NK-92 treated with Interleukin-12 subunit alpha and Interleukin-12 subunit beta, amount 100 ng/mL, for 24 hours (cell line): ENCODE data around the gene ESPNL.
"Not testable (repeated sequence)": the region's sequence is repeated elsewhere in the genome, so short reads cannot be mapped to it uniquely, and the experiment has no call there.

Experiments
- DNase-seq: peaks from one replicate; lab custom pipeline; 2025; lab: John Stamatoyannopoulos, UW

The ESPNL gene

DNA sequence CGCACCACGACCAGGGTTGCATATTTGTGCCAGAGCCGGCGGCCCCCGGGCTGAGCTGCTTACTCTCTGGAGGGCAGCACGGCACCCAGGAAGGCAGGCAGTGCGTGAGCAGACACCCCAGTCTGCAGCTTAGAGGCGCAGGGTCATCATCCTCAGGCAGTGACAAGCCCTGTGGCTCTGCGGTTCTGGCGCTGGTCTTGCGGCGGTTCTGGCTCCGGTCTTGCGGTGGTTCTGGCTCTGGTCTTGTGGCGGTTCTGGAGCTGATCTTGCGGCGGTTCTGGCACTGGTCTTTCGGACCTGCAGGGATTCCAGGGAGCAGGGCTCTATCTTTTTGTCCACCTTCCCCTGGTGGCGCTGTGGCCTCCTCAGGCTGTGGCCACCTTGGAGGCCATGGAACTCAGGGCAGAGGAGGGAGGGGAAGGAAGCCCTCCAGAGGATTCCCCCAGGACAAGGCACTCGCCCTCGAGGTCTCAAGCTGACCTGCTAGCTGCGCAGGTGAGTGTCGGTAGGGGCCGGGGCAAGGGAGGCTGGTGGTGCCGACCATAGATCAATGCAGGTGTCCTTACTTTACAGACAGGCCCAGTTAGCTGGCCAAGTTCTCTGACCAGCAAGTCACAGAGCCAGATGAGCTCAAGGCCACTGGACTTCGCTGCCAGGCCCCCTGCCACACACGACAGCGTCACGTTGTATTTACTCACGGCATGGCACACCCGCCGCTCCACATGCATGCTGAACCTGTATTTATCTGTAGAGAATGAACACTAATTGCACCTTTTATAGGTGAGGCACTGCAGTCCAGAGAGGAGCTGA is 14.9 kb downstream of the ESPNL start:
- no peak for DNase-seq

DNA sequence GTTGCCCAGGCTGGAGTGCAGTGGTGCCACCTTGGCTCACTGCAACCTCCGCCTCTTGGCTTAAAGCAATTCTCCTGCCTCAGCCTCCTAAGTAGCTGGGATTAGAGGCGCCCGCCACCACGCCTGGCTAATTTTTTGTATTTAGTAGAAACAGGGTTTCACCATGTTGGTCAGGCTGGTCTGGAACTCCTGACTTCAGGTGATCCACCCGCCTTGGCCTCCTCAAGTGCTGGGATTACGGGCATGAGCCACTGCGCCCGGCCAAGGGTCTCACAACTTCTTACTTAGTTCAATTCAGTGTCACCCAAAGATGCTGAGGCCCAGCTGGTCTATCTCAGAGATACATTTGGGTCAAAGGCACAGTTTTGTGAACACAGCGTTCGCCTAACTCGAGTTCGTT is 15.6 kb downstream of the ESPNL start:
- DNase-seq: not testable (repeated sequence)

DNA sequence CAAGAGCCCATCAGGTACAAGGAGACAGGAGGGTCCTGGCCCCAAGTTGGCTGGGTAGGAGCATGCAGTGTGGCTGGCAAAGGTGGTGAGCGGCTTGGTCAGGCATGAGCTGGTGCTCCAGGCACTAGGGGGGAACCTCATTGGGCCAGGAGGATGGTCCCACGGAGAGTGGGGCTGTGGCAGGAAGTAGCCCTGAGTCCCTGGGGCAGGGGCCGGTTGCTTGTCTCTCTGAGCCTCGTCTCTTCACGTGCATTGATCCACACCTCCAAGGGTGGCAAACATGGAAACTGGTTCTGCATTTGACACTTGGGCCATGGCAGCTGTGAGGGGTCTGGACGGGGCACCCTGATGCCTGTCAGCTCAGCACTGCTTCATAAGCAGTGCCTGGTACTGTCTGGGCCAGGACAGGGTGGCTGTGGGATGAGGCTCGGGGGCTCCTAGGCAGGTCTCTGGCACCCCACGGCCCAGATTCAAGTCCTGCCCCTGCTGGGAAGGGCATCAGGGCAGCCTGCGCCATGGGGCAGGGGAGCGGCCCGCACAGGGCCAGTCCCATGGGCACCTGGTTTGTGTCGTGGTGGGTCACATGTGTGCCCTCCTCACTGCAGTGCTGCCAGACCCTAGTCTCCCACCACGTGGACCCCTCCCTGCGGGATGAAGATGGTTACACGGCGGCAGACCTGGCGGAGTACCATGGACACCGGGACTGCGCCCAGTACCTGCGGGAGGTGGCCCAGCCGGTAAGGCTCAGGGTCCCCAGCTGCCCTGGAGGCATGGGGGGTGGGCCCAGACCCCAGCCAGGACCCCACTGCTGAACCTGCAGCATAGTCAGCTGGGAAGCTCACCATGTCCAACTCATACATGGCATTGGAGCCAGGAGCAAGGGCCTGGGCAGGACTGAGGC is 16.4 kb downstream of the ESPNL start:
- DNase-seq: no peak

DNA sequence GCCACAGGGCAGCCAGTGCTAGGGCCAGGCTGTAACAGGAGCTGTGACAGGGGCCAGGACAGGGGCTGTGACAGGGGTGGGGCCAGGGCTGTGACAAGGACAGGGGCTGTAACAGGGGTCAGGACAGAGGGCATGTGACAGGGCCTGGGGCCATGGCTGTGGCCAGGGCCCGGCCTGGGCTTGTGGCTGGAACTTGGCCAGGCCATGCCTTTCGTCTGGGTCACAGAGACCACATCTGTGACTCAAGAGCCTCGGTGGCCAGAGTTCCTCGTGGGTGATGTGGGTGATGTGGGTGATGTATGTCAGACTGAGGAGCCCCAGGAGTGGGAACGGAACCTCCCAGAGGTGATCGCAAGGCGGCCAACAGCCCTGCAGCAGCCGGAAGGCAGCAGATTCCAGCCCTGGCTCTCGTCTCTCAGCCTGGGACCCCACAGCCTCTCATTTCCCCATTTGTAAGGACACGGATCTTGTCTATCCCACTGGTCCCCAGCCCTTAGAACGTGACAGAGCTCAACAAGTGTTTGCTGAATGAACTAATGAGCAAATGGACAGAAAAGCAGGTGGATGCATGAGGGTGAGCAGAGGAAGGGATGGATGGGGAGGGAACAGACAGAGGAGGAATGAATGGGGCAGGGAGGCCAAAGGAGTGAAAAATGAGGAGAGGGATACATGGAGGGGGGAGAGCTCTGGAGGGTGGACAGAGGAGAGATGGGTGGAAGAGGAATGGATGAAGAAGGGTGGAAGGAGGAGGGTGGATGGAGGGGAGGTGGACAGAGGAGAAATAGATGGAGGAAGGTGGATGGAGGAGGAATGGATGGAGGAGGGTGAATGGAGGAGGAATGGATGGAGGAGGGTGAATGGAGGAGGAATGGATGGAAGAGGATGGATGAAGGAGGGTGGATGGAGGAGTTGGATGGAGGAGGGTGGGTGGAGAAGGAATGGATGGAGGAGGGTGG is 17.3 kb downstream of the ESPNL start:
- DNase-seq: no peak

DNA sequence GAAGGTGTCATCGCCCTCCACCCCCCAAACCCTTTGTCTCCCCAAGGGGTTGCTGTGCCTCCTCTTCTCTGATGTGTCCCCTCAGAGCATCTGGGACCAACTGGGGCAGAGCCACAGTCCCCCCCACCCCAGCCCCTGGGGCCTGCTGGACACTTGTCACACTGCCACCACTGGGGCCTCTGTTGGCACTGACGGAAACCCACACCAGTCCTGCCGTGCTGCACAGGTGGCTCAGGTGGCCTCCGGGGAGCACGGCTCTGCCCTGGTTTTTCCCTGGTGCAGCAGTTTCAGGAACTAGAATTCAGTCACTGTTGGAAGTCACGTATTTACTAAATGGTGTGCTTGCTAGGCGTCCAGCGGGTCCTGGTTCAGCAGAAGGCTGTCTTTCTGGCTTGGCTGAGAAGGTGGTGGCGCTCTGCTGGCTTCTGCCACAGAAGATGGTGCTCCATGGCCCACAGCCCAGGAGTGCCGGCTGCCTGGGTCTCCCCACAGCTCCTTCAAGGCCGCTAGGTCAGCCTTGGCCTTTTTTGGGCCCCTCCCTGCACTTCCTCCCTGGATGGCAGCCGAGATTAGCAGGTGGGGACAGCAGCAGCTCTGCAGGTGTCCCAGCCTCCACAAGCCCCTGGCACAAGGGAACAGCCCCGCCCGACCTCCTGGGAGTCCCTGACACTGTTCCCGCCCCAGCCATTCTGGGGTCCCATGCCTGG is 19.8 kb downstream of the ESPNL start:
- no peak for DNase-seq

DNA sequence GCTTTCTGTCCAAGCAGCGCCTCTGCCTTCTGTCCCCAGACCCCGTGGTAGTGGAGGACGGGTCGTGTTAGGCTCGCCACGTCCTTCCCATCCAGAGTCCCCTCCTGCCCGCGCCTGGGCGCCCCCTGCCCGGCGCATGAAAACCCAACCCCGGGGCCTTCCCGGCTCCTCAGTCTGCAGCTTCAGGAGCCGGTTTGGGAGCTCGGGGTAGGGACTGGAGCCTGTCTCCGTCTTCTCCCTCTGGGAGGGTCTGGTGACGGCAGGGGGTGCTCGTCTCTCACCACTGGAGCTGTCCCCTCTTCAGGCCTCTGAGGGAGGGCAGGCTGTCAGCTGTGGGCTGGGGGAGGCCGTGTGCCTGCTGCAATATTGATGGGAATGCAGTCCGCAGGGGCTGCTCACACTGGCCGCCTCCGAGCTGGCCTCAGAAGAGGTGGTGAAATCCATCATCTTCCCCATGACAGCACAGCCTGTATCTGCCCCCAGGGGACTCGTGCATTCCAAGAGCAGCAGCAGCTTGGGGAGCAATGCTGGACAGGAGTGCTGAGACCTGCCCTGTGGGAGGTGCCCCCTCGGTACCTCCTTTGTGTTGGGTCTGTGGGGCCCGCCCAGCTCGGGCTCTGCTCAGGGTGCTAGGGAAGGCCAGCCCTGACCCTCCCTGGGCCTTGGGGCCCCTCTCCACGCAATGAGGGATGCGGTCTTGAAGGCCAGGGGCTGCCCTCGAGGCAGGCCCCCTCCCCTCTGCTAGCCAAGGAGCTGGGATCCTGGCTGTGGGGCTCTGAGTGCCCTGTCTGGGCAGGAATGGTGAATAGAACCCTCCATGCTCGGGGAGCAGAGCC is 20.5 kb downstream of the ESPNL start:
- DNase-seq: no peak

DNA sequence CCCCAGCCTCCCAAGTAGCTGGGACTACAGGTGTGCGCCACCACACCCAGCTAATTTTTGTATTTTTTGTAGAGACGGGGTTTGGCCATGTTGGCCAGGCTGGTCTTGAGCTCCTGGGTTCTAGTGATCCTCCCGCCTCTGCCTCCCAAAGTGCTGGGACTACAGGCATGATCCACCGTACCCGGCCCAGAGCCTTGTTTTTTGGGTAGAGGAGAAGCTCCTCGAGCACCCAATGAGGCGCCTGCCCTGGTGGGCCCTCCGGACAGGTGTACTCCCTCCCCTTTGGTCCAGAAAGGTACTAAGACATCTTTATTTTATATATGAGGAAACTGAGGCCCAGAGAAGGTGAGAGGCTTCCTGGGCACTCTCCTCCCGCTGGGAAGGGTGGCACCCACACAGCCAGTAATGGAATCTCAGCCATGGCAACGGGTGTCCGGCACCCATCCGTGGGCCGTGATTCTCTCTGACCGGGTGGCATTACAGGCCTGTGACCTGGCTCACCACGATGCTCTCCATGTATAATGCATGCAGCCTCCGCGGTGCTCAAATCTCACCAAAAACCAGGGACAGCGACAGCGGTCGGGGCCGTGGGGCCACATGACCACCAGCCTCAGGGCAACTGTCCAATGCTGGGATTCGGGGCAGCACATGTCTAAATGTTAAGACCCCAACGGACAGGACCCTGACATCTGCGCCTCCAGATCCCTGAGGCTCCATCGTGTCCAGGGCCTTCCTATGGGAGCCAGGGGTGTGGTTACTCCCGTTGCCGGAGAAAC is 21.6 kb downstream of the ESPNL start:
- DNase-seq: no peak

DNA sequence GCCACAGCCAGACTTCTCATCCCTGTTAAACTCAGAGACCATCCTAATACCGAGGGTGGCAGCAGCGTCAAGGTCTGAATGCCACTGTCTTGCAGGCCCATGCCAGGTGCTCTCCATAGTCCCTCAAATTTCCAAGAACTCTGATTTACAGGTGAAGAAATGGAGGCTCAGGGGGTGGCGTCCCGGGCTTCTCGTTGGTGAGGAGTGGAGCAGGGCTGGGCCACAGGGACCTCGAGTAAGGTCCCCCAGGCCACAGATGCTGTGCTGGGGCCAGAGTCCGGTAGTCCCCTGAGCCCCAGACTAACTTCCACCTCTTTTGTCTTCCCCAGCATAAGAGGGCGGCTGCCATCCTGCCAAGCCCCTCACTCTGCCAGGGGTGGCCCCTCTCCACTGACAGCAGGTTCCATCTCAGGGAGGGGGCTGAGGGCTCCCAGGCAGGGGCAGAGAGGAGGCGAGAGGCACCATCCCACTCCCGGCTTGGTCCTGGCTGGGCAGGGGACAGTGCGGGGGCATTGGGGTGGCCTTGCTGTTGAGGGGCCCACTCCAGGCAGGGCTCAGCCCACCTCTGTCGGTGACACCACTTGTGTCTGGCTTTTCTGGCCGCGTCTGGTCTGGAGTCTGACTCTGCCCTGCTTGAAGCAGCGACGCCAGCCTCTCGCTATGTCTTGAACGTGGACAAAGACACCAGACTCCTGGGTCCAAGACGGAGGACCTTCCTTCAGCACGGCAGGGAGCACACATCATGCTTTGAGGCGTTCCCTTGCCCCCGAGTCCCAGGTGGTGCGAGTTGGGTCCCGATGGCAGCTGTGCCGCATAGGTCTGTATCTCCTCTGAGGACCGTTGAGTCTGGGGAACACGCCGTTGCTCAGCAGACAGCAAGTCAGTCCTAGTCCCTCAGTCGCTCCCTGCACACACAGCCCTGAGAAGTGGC is 22.4 kb downstream of the ESPNL start:
- DNase-seq: no peak

DNA sequence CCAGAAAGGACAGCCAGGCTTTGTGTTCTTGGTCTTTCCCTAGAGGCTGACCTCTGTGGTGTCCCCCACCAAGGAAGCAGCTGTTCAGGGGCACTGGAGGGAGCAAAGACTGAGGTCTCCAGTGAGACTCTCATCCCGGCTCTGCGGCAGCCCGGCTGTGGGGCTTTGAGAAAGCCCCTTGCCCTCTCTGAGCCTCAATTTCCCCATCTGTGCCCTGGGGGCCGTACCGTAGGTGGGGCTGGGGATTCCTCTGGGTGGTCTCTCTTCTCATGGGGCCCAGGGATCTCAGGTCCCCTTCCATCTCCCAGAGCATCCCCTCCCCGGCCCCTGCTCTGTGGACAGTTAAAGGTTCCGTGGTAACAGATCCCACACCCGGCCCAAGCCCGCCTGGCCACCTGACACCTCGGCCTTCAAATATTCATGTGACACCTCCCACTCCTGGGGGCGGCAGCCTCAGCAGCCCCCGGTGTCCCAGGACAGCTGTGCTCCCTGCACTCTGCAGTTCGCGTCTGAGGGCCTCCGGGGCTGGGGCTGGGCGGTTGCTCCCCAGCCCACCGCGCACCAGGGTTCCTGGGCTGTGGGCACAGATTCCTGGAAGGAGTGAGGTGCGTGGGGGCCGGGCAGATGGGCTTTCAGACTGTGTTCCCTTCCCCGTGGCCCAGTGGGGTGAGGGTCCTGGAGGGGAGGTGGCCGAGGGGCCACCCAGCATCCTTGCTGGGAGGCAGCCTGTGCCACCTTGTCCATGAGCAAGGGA is 23.3 kb downstream of the ESPNL start:
- no peak for DNase-seq

DNA sequence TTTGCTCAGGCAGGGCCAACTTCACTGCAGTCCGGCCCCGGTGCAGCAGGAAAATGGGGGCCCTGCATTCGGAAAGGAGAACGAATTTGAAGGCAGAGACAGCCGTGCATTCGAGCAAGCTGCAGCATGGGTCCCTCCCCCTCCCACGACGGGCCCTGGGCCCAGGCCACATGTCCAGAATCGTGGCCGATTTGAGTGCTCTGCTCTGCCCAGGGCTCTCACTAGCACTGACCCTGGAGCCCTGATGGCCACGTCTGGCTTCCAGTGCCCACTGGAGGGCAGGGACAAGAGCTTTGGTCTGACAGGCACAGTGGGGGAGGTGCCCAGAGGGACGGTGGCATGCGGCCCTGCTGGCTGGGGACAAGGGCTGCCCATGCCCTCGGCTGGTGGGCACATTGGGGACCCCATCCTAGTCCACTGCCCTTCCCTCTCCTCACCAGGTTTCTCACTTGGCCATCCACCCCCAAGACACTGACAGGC is 23.9 kb downstream of the ESPNL start:
- DNase-seq: no peak

DNA sequence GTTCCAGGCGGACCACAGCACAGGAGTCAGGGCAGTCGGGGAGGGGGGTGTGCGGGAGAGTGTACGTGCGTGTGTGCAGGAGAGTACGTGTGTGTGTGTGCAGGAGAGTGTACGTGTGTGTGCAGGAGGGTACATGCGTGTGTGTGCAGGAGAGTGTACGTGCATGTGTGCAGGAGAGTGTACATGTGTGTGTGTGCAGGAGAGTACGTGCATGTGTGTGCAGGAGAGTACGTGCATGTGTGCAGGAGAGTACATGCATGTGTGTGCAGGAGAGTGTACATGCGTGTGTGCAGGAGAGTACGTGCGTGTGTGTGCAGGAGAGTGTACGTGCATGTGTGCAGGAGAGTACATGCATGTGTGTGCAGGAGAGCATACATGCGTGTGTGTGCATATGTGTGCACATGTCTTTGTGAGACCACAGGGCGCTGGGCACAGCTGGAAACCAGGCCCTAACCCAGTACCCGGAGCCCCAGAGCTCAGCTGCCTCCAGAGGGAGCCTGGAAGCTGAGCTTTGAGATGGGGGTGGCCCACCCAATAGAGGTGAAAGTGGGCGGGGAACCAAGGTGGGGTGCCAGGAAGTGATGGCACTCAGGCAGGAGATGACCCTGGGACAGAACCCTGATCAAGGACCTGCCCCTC is 24.5 kb downstream of the ESPNL start:
- DNase-seq: no peak

DNA sequence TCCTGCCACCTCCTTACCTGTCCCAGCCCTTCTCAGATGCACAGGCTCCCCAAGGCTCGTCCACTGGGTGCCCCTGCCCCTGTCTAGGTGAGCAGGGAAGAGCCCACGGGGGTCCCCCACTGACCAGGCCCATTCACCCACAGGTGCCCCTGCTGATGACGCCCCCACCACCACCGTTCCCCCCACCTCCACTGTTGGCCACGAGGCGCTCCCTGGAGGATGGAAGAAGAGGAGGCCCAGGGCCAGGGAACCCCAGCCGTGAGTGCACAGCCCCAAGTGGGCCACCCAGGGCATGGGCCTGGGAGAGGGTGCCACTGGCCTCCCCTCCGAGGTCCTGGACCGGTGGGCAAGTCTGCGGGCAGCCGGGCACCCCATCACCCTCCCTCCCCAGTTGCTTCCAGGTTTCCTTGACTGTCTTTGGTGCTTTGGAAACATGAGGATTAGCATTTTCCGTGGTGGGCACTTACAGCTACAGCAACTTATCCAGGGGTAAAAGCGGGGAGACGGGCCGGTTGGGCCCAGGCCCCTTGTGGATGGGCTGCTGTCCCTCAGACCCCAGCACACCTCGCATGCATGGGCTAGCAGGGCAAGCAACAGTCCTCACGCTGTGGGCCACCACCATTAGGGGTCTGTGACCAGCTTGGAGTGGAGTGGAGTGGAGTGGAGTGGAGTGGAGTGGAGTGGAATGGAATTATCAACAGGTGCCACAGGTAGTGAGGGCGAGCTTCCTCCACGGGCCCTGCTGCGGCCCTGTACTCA is 25.2 kb downstream of the ESPNL start:
- DNase-seq: no peak

DNA sequence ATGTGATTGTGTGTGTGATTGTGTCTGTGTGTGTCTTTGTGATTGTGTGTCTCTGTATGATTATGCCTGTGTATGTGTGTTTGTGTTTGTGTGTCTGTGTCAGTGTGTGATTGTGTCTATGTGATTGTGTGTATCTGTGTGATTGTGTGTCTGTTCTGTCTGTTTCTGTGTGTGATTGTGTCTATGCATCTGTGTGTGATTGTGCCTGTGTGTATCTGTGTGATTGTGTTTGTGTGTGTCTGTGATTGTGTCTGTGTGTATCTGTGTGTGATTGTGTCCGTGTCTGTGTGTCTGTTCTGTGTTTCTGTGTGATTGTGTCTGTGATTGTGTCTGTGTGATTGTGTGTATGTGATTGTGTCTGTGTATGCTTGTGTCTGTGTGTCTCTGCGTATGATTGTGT is 26.2 kb downstream of the ESPNL start:
- no peak for DNase-seq

DNA sequence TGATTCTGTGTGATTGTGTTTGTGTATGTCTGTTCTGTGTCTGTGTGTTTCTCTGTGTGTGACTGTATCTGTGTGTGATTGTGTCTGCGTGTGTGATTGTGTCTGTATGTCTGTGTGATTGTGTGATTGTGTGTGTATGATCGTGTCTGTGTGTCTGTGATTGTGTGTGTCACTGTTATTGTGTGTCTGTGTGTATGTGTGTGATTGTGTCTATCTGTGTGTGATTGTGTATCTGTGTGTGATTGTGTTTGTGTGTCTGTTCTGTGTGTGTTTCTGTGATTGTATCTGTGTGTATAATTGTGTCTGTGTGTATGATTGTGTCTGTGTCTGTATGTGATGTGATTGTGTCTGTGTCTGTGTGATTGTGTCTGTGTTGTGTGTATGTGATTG is 26.6 kb downstream of the ESPNL start:
- no peak for DNase-seq

DNA sequence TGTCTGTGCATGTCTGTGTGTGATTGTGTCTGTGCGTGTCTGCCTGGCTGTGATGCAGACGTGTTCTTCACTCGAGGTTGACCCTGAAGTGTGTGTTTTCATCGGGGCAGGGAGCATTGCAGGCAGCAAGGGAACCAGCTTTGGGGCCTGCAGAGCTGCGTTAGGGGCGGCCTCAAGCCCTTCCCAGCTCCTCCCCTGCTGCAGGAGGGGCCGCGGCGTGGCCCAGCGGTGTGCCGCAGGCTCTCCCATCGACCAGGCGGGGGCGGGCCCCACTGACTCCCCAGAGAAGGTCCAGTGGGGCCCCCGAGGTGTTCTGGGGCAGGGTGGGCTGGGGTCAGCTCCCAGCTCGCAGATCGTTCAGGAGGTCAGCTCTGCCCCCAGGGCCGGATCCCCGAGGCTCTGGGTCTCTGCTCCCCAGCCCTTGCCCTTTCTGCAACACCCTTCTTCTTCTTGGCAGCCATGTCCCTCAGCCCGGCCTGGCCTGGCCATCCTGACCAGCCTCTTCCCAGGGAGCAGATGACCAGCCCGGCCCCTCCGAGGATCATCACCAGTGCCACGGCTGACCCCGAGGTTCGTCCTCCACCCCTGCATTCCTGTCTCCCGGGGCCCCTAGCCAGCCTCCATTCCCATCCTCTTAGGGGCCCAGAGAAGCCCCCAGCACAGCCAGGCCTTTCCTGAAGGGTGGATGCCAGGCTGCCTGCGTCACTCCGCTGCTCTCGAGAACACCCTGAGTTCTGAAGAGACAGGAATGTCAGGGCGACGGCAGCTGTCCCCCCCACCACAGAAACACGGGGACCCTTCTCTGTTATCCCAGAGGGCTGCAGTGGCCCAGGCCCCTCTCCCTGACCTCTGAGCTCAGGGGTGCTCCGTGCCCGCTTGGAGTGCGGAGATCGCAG is 27.3 kb downstream of the ESPNL start:
- DNase-seq: no peak
